SKM-1 (cell line): ENCODE measurements around the gene FOXO6.

Experiments
- DNase-seq: peaks from one replicate; lab custom pipeline; 2025; ENCODE audit not compliant: unreplicated experiment; lab: John Stamatoyannopoulos, UW

Gene FOXO6

DNA sequence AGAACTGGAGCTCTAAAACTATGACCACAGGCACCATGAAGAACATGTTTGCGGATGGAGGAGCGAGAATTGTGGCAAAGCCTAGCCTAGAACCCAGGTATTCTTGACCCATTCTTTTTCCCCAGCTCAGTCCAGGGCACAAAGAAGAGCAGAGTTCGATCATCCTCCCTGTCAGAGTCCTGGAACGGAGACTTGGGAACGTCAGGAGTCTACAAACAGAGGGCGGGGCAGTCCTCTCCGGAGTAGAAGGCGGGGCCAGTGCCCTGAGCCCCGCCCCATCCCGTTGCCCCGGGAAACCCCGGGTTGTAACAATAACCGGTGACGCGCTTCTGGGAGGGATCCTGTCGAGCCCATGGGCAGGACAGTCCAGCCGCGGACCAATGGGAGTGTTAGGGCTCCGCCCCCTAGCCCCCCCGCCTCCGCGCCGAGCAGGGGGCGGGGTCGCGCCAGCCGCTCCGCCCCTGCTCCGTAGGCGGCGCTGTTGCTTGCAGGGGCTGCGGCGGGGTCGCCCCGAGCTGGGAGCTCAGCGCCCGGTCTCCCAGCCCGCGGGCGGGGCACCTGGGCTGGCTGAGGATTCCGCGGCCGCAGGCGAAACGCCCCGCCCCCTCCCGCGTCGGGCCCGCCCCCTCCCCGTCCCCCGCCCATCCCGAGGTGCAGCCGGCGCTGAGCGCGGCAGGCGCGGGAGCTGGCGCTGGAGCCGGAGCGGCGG is at the start of gene FOXO6:
FOXO6 (plus strand) TSS at position 649 of the 709 bp plus-strand sequence.
- DNase-seq, result peak; percentile 84

DNA sequence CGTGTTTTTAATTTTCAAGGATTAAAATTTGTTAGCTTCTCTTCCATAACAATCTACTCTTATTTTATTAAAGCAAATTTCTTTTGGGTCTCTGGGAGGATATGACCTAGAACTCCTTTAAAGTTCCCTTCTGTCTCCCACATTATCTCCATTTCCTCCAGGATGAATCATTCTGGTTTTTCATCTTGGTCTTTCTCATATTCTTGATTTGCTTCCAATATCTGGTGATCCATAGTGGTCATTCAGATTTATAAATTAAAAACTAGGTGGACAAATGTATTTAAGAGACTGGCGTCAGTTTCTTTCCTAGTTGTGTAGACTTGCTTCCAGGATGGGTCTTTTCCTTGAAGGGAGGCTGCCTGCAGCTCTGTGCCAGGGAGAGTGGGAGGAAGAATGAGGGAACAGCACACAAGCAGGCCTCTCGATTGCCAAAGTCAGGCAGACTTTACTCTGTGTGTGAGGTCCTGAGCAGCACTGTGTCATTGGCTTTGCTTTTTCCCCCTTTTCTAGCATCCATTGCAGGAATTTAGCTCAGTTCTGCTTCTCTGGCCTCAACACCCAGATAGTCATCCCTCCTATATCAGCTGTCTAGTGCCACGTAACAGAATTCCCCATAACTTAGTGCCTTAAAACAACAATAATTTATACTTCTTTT is 48.1 kb upstream of the FOXO6 start:
- no peak for DNase-seq

DNA sequence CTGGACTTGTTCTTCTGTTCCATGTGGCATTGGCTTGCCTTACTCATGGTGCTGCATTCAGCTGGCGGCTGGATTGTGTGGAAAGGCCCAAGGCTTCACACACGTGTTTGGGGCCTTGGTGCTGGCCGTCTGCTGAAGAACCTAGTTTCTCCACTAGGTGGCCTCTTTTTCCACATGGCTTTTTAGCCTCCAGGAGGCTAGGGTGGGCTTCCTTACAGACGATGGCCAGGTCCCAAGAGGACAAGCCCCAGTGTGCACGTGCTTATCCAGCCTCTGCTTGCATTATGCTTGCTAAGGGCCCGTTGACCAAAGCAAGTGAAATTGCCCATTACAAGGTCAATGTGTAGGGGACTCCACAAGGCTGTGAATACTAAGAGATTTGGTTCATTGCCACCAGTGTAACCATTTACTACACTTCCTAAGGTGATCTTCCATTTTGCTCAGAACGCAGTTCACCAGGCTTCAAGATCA is 47.5 kb upstream of the FOXO6 start:
- no peak for DNase-seq

DNA sequence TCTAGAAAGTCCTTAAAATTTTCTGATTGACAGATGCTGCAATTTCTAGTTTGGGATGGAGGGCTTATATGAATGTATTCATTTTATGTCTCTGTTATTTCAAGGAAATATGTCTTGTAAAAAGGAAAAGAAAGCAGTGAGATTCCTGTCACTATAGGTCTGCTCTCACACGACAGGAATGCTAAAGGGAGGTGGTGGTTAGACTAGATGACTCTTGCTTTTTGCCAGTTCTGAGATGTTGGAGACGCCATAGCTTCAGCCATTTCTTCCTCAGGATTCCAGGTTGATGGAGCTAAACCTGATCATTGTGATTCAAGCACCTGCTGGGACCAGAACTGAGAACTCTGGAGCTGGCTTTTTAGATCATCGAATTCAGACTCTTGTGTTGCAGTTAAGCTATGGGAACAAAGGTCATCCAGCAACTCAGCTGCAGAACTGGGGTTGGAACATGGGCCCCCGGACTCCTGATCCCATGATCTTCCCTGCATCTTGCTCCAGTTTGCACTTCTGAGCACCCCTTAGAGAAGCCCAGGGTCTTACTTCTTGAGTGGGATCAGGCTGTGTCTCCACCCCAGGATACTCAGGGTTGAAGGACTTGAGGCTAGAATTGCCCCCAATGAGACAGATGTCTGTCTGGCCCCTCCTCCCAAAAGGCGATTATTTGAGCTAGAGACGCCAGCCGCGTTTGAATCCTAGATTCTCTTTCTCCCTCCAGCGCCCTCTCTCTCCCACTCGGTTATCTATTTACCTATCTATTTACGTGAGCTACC is 46.7 kb upstream of the FOXO6 start:
- no peak for DNase-seq

DNA sequence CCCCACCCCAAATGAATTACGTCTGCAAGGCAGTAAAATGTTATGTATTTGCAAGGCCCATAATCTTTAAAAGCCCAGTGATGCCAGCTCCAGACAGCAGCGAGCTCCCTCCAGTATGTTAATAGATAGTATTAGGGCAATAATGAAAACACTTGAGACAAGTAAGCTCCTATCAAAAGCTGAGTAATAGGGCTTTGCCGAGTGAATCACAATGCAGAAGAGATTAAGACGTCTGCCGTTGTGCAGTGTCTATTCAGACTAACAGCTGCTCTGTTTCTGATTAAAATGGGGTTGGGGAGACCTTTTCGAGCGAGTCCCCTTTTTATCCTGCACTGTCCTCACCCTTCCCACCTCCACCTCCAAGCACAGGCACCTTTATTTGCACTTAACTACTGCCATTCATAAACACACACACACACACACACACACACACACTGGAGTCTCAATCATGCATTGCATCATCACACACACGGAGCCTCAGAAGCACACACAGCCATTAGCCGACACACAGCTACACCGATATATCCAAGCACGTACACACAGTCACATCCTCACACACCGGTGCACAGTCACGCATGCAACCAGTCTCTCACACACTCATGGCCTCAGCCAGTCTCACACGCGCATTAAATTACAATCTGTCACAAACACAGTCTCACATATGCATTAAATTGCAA is 46.0 kb upstream of the FOXO6 start:
- DNase-seq, result no peak

DNA sequence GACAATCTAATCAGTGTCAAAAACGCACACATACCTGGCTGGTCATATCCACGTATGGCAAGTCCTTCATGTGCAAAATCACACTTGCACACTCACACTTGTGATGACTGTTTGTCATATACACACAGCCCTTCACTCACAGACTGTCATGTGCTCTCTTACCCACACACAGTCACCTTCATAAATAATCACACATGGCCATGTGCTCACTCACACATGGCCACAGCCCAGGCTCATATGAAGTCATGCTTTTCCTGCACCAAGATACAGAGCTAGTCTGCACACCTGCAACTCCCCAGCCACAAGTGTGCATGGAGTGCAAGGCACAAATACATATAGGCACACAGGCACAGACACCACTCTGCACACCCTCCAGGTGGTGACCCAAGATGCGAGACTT is 45.4 kb upstream of the FOXO6 start:
- no peak for DNase-seq

DNA sequence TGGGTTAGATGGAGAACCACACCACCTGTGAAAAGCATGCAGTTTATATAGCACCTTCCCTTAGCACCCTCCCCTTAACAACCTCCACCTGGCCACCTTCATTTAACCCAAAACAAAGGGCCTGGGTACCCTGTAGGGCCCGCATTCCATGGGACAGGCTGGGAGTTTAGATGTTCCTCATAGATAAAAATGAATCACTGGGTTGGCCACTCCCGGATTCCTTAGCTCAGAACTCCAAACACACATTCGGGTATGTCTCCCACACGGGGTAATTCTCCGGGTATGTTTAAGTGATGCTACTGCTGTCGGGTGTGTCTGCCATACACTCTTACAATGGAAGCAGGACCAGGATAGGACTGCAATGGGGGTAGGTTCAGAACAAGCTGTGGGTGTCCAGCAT is 43.9 kb upstream of the FOXO6 start:
- DNase-seq, result no peak

DNA sequence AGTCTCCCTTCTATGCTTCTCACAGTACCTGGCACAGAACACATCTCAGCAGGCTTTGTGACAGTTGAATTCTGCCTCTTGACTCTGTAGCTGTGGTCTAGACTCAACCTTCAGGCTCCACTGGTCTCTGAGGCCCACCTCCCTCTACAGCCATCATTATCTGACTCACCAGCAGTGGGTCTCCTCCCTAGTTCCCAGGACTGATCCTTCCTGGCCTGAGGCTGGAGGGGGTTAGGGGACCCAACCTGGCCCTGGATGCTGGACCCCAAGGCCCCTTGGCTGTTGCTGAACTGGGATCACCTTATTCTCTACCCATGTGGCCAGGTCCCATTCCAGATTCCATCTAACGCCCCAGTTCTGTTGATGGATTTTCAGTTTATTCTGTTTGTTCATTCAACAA is 43.1 kb upstream of the FOXO6 start:
- DNase-seq, result no peak

DNA sequence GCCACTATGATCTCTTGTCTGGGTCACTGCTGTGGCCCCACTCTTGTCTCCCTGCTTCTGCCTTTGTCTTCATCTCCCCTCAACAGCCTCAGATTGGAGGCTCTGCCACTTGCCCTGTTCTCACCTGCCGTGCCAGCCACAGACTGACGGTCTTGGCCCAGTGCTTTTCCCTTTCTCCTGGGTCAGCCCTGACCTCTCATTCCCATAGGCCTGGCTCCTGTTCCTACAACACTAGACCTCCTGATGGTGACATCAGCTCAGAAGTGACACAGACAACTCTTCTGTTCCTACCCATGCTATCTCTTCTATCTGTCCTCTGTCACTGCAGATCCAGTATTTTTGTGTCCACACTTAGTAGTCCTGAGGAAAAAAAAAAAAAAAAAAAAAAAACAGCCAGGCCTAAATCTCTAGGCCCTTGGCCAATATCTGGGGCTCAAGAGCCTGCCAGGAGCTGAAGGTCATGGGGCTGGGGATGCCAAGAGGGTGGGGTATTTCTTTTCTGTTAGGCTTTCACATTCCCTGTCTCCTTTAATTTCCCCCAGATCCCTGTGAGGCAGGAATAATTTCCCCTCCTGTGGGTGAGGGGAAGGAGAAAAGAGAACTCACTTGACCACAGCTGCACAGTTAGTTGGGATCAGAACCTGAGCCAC is 42.0 kb upstream of the FOXO6 start:
- DNase-seq, result no peak

DNA sequence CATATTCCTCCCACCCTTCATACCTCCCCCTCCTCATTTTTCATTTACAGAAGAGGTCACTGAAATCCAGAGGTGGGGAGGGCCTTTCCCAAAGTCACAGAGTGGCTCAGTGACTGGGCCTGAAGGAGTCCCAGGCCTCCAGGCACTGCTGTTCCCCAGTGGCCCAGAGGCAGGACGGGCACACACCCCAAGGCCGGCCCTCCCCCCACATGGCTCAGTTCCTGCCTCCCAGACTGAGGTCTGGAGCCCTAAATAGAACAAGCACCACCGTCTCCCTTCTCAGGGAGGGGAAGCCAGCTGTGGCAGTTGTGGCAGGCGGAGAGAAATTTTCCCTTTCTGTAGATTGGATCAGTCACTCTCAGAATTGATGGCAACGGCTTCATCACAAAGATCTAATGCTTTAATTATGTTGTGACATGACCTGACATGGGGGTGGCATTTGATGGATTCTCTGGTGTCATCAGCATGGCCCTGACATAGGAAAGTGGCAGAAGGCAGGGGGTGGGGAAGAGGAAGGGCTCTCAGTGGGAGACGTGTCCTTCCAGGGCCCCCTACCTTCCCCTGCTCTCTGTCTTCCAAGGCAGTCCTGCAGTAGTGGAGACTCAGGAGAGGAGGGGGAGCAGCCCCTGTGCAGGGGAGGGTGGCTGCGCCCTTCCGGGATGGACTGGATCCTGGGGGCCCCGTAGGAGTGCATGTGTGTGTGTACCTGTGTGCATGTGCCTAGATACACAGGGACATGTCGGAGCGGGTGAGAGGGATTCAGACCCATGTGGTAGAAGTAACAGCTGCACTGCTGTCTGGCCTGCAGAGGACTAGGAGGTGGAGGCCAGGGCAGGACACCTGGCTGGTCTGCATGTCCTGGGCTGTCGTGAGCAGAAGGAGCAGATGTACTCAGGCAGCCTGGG is 41.2 kb upstream of the FOXO6 start:
- no peak for DNase-seq

DNA sequence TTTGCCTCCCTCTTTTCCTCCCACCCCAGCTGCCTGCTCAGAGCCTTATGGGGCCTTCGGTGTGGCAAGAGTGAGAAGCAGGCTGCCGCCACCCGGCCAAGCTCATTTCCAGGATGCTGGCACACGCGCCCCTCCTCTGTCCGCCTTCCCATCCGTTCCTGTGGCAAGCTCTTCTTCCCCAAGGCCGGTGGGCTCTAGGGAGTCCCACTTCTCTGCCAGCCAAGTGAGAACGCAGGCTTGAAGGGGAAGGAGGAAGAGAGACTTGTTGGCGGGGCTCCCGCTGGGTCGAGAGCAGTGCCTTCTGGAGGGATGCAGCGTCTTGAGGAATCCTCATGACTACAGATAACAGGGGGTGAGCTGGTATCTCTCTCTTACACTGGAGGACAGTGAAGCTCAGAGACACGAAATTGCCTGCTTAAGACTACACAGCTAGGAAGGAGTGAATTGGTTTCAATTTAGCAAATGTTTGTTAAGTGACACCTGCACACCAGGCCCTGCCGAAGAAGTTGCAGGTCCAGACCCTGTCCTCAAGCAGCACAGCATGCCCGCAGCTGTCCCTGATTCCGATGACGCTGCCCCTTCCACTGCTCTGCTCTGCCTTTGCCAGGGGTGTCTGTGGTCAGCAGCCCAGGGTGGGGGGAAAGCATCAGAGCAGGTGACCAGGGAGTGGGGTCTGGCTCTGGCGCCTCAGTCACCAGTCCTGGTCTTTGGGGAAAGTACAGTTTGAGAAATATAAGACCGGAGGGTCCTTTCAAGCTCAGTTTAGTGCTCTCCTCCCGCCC is 40.1 kb upstream of the FOXO6 start:
- DNase-seq, result no peak

DNA sequence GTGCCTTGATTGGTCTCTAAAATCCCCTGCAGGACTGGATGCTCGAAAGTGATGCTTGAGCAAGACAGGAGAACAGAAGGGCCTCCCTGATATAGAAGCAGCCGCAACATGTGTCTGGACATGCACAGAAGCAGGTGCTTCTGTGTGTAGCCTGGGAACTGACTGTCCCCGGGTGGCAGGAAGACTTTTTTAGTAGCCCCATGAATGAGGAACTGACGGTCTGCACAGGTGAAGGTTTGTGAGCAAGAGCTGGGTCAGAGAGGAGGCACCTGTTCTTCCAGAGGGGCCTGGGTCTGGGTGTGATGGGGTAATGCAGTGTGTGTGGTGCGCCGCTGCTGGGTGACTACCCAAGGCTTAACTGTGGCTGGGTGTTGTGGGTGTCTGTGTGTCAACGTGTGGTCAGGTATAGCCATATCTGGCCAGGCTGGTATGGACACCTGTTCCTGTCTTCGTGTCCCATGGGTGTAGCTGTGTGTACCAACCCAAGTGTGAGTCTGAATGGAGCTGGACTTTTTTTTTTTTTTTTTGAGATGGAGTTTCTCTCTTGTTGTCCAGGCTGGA is 39.1 kb upstream of the FOXO6 start:
- no peak for DNase-seq

DNA sequence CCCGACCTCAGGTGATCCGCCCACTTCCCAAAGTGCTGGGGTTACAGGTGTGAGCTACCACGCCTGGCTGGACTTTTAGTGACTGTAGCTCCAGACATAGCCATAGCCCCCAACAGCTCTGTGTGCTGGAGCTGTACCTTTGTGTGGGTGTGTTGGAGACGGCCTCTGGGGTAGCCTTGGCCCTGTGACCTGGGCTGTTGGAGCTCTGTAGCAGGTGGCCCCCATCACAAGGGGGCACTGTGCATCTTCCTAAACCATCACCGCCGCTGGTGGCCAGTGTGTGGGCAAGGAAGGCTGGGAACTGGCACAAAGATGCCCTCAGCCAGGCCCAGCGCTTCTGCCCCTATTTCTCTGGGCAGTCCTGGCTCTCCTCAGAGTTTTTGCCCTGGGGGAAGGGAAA is 38.4 kb upstream of the FOXO6 start:
- peak; percentile 41 for DNase-seq

DNA sequence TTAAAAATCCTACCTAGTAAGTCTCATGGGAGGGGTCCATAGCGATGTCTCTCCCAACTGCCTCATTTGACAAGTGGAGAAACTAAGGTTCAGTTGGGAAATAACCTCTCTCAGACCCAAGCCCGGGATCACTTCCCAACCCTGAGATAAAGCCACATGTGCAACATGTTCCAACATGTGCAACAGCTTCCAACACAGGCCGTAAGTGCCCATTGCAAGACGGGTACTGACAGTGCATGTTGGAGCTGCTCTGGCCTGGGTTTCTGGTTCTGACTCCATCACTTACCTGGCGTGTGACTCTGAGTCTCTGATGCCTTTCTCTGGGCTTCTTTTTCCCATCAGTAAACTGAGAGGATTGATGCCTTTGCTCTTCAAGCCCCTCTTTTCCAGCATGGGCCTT is 38.0 kb upstream of the FOXO6 start:
- DNase-seq, result no peak

DNA sequence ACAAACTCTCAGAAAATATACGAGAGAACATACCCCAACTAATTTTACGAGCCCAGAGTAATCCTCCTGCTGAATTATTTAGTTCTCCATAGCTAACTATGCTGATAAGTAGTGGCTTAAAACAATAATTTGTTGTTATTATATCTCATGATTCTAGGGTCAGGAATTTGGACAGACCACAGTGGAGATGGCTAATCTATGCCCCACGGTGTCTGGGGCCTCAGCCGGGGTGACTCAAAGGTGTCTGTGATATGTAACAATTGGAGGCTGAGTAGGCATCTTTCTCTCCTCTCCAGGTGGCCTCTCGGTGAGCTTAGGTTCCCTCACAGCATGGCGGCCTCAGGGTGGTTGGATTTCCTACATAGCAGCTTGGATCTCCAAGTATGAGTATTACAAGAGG is 35.4 kb upstream of the FOXO6 start:
- no peak for DNase-seq

DNA sequence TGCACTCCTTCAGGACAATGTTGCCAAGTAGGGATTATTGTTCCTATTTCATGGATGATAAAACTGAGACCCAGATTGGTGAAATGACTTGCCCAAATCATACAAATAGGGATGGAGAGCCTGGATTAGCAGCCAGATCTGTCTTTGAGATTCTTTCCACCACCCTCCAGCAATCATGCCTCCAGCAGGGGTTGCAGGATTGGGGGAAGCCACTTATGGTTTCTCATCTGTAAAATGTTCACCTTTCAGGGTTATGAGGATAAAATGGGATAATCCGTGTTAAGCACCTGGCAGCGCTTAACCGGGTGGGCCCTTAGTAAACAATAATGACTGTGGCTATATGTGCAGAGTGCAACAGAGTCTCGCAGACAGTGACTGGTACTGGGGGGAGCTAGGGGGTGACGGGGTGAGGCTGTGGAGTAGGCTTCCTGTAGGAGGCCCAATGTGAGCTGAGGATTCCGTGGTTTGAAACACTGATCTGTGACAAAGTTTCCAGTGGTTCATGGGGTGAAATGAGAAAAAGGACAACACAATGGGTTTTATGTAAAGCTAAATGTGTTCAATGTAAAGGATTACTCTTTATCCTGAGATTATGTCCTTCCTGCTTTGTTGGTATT is 33.7 kb upstream of the FOXO6 start:
- no peak for DNase-seq

DNA sequence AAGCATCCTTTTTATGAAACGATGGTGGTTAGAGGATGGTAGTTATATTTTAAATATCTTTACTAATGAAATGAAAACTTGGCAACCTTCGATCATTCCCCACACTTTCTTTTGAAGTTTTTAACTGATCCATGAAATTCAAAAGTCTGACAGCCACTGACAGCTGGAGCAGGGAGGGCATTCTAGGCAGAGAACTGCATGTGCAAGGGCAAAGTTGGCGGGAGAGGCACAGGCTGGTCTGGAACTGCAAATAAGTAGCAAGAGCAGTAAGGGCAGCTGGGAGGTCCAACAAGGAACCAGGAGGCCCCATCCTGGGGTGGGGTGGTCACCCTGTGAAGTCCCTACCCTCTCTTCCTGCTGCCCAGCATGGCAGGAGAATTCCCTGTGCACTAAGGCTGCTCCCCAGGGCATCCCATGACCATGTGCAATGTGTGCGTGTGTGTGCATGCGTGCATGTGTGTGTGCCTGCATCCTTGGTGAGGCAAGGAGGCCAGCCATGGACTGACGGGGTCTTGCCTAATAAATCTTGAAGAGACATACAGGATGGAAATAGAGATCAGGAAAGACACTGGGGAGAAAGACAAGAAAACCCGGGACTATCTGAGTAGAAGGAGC is 33.1 kb upstream of the FOXO6 start:
- no peak for DNase-seq
